Upper lobe of left lung (tissue), 4 donors: ENCODE results near the gene PDE11A.

Source experiments
- POLR2A ChIP-seq, 4 donors: fragments of 450-650 bp; IDR thresholded peaks; one replicate each; pipeline ENCODE4 v1.5.1; 2016 to 2017; ENCODE audit warnings: antibody characterized with exemption in 4 of 4, mild to moderate bottlenecking in 2 of 4
- POLR2AphosphoS5 ChIP-seq, 2 donors: sonication (generic); formaldehyde crosslinking; IDR thresholded peaks; one replicate each; pipeline ENCODE4 v1.5.1; 2017; ENCODE audit warnings: antibody characterized with exemption in 2 of 2
- TF ChIP-seq, protein P1 (sequence below), 6 experiments: fragments of 450-650 bp in 4 of 6; fragments of 200-600 bp in 2 of 6; sonication (generic) in 2 of 6; IDR thresholded peaks; one replicate each; pipeline ENCODE4 v1.5.1; 2016 to 2019; ENCODE audit warnings: antibody characterized with exemption in 6 of 6

DNA sequence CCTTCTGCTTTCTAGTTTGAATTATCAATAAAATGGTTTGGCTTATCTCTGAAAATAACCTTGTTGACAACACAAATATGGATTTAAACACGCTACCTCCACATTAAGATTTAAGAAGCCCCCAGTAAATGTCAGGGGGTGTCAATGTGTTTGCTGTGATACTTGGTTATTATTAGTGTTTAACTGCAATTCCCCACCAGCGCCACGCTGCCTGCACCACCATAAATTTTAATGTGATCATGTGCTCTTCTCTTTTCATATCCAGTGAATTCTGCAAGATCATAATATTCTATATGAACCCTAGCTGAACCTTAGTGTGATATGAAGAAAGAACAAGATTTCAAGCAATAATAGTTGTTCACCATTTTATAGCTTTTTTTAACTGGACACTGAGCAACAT lies 349.3 kb downstream of the PDE11A start:
- TF ChIP-seq, protein P1, sequence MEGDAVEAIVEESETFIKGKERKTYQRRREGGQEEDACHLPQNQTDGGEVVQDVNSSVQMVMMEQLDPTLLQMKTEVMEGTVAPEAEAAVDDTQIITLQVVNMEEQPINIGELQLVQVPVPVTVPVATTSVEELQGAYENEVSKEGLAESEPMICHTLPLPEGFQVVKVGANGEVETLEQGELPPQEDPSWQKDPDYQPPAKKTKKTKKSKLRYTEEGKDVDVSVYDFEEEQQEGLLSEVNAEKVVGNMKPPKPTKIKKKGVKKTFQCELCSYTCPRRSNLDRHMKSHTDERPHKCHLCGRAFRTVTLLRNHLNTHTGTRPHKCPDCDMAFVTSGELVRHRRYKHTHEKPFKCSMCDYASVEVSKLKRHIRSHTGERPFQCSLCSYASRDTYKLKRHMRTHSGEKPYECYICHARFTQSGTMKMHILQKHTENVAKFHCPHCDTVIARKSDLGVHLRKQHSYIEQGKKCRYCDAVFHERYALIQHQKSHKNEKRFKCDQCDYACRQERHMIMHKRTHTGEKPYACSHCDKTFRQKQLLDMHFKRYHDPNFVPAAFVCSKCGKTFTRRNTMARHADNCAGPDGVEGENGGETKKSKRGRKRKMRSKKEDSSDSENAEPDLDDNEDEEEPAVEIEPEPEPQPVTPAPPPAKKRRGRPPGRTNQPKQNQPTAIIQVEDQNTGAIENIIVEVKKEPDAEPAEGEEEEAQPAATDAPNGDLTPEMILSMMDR (IDR thresholded peaks at IDR 0.05) = no peak
- no peak for TF ChIP-seq POLR2AphosphoS5 (IDR thresholded peaks at IDR 0.05)
- TF ChIP-seq POLR2A (IDR thresholded peaks at IDR 0.05) = no peak
